ENCODE measurements around the gene PRICKLE4.

DNA sequence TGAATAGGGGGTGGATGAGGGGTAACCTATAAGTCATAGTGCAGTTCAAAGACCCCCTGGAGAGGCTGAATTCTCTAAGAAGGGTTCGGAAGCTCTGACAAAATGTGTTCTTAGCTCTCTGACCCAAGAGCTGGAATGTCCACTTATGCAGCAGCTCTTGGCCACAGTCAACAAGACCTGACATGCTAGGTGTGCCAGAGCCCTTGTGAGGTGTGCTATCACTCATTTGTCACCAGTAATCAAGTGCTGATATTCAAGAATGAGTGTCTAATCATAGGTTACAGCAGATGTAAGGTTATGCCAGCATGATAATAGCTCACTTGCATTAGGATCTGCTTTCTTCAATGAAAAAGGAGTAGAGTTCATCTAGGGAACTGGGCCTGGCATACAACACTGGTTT is 35.0 kb downstream of the PRICKLE4 start:
- no peak for TF ChIP-seq TSHZ2 (CRISPR knock-in tag; IDR thresholded peaks at IDR 0.05)
- TF ChIP-seq, protein P1, sequence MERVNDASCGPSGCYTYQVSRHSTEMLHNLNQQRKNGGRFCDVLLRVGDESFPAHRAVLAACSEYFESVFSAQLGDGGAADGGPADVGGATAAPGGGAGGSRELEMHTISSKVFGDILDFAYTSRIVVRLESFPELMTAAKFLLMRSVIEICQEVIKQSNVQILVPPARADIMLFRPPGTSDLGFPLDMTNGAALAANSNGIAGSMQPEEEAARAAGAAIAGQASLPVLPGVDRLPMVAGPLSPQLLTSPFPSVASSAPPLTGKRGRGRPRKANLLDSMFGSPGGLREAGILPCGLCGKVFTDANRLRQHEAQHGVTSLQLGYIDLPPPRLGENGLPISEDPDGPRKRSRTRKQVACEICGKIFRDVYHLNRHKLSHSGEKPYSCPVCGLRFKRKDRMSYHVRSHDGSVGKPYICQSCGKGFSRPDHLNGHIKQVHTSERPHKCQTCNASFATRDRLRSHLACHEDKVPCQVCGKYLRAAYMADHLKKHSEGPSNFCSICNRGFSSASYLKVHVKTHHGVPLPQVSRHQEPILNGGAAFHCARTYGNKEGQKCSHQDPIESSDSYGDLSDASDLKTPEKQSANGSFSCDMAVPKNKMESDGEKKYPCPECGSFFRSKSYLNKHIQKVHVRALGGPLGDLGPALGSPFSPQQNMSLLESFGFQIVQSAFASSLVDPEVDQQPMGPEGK (CRISPR knock-in tag; IDR thresholded peaks at IDR 0.05; ENCODE audit: borderline replicate concordance) = no peak
- no peak for TF ChIP-seq ISL1 (CRISPR knock-in tag; IDR thresholded peaks at IDR 0.05)
- TF ChIP-seq GLIS3 (CRISPR knock-in tag; IDR thresholded peaks at IDR 0.05) = no peak
- TF ChIP-seq ARNTL (CRISPR knock-in tag; IDR thresholded peaks at IDR 0.05; ENCODE audit: borderline replicate concordance, low read depth) = no peak
- no peak for TF ChIP-seq CSDC2 (CRISPR knock-in tag; IDR thresholded peaks at IDR 0.05)
- TF ChIP-seq PPARA (CRISPR knock-in tag; IDR thresholded peaks at IDR 0.05; ENCODE audit: borderline replicate concordance) = no peak
- no peak for TF ChIP-seq ZNF70 (CRISPR knock-in tag; IDR thresholded peaks at IDR 0.05)
- TF ChIP-seq RARB (CRISPR knock-in tag; IDR thresholded peaks at IDR 0.05) = no peak
- TF ChIP-seq ZFP3 (CRISPR knock-in tag; IDR thresholded peaks at IDR 0.05) = no peak
- no peak for TF ChIP-seq ZFP30 (CRISPR knock-in tag; IDR thresholded peaks at IDR 0.05)
